Measurements from ENCODE around the gene GANC. TPM values are rescaled to one million over a fixed set of nuclear protein-coding genes. Genes with fewer than 3 reads are reported as not detected.

GANC gene
- total RNA-seq, 1 experiment from 2014 or later, result 12.6 TPM

DNA sequence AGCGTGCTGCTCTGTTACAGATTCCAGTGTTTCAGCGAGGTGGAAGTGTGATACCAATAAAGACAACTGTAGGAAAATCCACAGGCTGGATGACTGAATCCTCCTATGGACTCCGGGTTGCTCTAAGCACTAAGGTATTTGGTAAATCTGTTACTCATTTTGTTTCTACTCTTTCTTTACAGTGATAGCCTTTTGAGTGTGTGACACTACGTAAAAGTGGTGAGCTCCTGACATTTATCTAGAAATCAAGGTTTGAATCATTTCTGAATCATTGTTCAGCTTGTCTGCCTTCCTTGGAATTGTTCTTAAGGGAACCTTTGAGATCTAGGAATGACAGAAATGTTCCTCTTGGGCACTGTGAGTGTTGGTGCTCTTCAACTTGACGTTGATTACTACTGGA is 75.1 kb downstream of the GANC start:
- POLR2A ChIA-PET, result no interaction called here
- Mint-ChIP-seq H3K27ac (ENCODE audit: unreplicated experiment) (no peak overlapping the region), H3K36me3 (ENCODE audit: insufficient read depth, unreplicated experiment) (no peaks in the 10 kb centered on the region), H3K4me3 (ENCODE audit: unreplicated experiment) (no peak overlapping the region), H3K4me1 (ENCODE audit: low read depth, unreplicated experiment) (no peaks in the 10 kb centered on the region), H3K9me3 (ENCODE audit: unreplicated experiment) (no peaks in the 10 kb centered on the region), H3K27me3 (ENCODE audit: insufficient read depth, unreplicated experiment) (no peaks in the 10 kb centered on the region)
- no peaks in the 10 kb centered on the region for H3K36me3 ChIP-seq (ENCODE audit: control insufficient read depth, insufficient read depth, low read length)
- CTCF ChIA-PET, result no interaction called here
- intact Hi-C loops (cut with micrococcal nuclease; ENCODE audit: unreplicated experiment), result no loop called here
- no peaks in the 10 kb centered on the region for H3K27me3 ChIP-seq (replicated peaks; ENCODE audit: control insufficient read depth, insufficient read depth, low read length)
- no peaks in the 10 kb centered on the region for H3K9me3 ChIP-seq
- H3K4me1 ChIP-seq, result no peaks in the 10 kb centered on the region
- DNase-seq, result no peak
- TF ChIP-seq, protein P1, sequence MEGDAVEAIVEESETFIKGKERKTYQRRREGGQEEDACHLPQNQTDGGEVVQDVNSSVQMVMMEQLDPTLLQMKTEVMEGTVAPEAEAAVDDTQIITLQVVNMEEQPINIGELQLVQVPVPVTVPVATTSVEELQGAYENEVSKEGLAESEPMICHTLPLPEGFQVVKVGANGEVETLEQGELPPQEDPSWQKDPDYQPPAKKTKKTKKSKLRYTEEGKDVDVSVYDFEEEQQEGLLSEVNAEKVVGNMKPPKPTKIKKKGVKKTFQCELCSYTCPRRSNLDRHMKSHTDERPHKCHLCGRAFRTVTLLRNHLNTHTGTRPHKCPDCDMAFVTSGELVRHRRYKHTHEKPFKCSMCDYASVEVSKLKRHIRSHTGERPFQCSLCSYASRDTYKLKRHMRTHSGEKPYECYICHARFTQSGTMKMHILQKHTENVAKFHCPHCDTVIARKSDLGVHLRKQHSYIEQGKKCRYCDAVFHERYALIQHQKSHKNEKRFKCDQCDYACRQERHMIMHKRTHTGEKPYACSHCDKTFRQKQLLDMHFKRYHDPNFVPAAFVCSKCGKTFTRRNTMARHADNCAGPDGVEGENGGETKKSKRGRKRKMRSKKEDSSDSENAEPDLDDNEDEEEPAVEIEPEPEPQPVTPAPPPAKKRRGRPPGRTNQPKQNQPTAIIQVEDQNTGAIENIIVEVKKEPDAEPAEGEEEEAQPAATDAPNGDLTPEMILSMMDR (IDR thresholded peaks at IDR 0.05; ENCODE audit: insufficient read depth in 1 of 2, low read depth in 1 of 2, low read length in 1 of 2, severe bottlenecking in 1 of 2, unreplicated experiment in 1 of 2), result no peak
- H3K4me3 ChIP-seq (ENCODE audit: low read depth, low read length), result no peak overlapping the region
- BruUV-seq (replicated peaks), result no TSS peak

DNA sequence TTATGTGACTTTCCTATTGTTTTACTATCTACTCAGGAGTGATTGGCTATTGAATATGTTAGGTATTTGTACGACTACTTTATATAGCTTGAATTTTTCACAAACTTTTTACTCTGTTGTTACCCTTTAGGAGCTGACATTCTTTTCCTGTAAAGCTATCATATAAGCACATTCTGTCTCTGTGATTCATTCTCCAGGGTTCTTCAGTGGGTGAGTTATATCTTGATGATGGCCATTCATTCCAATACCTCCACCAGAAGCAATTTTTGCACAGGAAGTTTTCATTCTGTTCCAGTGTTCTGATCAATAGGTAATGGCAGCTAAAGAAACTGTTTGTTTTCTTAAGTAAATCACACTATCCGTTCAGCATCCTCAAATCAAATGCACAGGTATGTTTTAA is 76.2 kb downstream of the GANC start:
- Histone ChIP-seq H3K27me3 (replicated peaks; ENCODE audit: control insufficient read depth, insufficient read depth, low read length) (no peaks in the 10 kb centered on the region), H3K9me3 (no peaks in the 10 kb centered on the region), H3K4me3 (ENCODE audit: low read depth, low read length) (no peak overlapping the region), H3K4me1 (no peaks in the 10 kb centered on the region), H3K36me3 (ENCODE audit: control insufficient read depth, insufficient read depth, low read length) (no peaks in the 10 kb centered on the region)
- DNase-seq, result no peak
- Mint-ChIP-seq H3K27ac (ENCODE audit: unreplicated experiment) (no peak overlapping the region), H3K4me3 (ENCODE audit: unreplicated experiment) (no peak overlapping the region), H3K27me3 (ENCODE audit: insufficient read depth, unreplicated experiment) (no peaks in the 10 kb centered on the region), H3K9me3 (ENCODE audit: unreplicated experiment) (no peaks in the 10 kb centered on the region), H3K4me1 (ENCODE audit: low read depth, unreplicated experiment) (no peaks in the 10 kb centered on the region), H3K36me3 (ENCODE audit: insufficient read depth, unreplicated experiment) (no peaks in the 10 kb centered on the region)
- no TSS peak for BruUV-seq (replicated peaks)
- POLR2A ChIA-PET, result no interaction called here
- TF ChIP-seq, protein P1 (IDR thresholded peaks at IDR 0.05; ENCODE audit: insufficient read depth in 1 of 2, low read depth in 1 of 2, low read length in 1 of 2, severe bottlenecking in 1 of 2, unreplicated experiment in 1 of 2), result no peak
- intact Hi-C loops (cut with micrococcal nuclease; ENCODE audit: unreplicated experiment), result no loop called here
- CTCF ChIA-PET, result no interaction called here

DNA sequence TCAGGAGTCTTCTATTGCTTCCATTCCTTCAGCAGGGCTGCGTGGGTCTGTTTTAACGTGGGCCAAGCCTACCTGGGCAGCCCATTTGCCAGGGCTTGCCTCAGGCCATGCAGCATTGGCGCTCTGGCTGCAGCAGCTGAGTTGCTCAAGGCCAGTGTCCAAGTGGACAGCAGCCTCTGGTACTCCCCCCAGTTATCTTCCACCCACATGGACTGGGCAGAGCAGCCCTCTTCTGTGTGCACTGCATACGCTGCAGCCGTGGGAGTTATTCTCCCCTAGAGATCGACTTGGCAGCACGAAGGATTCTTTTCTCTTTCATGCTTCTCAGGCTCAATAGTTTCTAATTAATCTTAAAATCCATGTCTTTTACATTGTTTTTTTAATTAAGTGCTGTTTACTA is 79.4 kb downstream of the GANC start:
- CTCF ChIA-PET, result no interaction called here
- H3K27me3 Mint-ChIP-seq (ENCODE audit: insufficient read depth, unreplicated experiment), result no peaks in the 10 kb centered on the region
- Histone ChIP-seq H3K9me3 (no peaks in the 10 kb centered on the region), H3K36me3 (ENCODE audit: control insufficient read depth, insufficient read depth, low read length) (no peaks in the 10 kb centered on the region), H3K4me1 (no peaks in the 10 kb centered on the region), H3K4me3 (ENCODE audit: low read depth, low read length) (no peak overlapping the region), H3K27me3 (replicated peaks; ENCODE audit: control insufficient read depth, insufficient read depth, low read length) (no peaks in the 10 kb centered on the region)
- intact Hi-C loops (cut with micrococcal nuclease; ENCODE audit: unreplicated experiment), result no loop called here
- no peak for DNase-seq
- no peaks in the 10 kb centered on the region for H3K4me1 Mint-ChIP-seq (ENCODE audit: low read depth, unreplicated experiment)
- BruUV-seq (replicated peaks), result no TSS peak
- no peaks in the 10 kb centered on the region for H3K9me3 Mint-ChIP-seq (ENCODE audit: unreplicated experiment)
- H3K27ac Mint-ChIP-seq (ENCODE audit: unreplicated experiment), result no peak overlapping the region
- H3K36me3 Mint-ChIP-seq (ENCODE audit: insufficient read depth, unreplicated experiment), result no peaks in the 10 kb centered on the region
- POLR2A ChIA-PET, result no interaction called here
- H3K4me3 Mint-ChIP-seq (ENCODE audit: unreplicated experiment), result no peak overlapping the region
- TF ChIP-seq, protein P1 (IDR thresholded peaks at IDR 0.05; ENCODE audit: insufficient read depth in 1 of 2, low read depth in 1 of 2, low read length in 1 of 2, severe bottlenecking in 1 of 2, unreplicated experiment in 1 of 2), result no peak
